Esophagus mucosa (tissue), 1 donor: ENCODE measurements around the gene ITPR1. TPM values are rescaled to one million over a fixed set of nuclear protein-coding genes. Genes with fewer than 3 reads are reported as not detected.

Experiments
- ATAC-seq: fragments of 200-7000 bp; cut with Tn5 transposase; one replicate; pipeline ENCODE4 v1.9.1; 2020
- total RNA-seq: library from RNA; stranded (reverse); gene quantifications from one replicate; pipeline ENCODE4 v1.2.4, GENCODE V29; 2023
- donor health status: DM: yes; HTN: yes; CAD: no.

The ITPR1 gene
- total RNA-seq, 1 donor from 2014 or later, result 12.7 TPM

DNA sequence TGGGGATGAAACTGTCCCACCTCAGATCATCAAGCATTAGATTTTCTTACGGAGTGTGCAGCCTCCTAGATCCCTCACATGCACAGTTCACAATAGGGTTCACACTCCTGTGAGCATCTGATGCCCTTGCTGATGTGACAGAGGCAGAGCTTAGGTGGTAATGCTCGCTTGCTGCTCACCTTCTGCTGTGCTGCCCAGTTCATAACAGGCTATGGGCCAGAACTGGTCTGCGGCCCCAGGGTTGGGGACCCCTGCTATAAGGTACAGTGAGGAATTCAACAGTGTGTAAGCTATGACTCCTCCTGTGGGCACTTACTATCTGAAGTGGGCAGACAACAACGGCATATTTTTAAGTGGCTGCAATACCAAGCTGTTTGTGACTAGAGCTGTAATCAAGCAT is 298.2 kb downstream of the ITPR1 start:
- no peak for ATAC-seq

- no peak for ATAC-seq
These were observed 300.2 kb downstream of the ITPR1 start for GRCh38 chr3:4793311-4793710.

DNA sequence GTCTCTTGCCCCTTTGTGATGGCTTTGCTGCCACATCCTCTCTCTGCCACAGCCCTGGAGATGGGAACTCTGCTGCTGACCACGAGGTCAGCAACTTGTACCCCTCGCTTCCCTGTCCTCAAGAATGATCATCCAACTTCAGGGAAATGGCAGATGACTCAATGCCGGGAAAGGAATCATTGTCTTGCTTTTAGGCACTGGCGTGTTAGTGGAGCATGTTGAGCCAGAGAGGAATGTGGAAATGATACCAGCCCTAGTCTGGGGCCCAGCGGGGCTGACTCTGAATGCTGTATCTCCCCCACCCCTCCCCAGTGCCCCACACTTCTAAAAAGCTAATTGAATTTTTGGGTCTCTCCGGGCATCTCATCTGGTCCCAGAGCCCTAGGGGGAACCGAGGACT is 301.2 kb downstream of the ITPR1 start:
- ATAC-seq, result no peak

DNA sequence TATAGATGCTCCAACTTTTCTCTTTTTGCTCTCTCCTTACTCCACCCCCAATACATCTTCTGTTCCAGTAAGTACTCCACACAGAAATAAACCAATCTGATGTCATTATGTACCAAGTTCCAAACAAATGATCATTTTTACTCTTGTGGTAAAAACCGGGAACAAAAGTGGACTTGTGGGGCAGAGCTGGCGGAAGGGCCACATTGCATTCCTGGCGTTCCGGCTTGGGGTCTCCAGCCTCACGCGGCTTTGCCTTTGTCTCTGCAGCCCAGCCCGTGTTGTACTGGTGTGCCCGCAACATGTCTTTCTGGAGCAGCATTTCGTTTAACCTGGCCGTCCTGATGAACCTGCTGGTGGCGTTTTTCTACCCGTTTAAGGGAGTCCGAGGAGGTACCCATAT is 301.6 kb downstream of the ITPR1 start:
- ATAC-seq, result no peak

DNA sequence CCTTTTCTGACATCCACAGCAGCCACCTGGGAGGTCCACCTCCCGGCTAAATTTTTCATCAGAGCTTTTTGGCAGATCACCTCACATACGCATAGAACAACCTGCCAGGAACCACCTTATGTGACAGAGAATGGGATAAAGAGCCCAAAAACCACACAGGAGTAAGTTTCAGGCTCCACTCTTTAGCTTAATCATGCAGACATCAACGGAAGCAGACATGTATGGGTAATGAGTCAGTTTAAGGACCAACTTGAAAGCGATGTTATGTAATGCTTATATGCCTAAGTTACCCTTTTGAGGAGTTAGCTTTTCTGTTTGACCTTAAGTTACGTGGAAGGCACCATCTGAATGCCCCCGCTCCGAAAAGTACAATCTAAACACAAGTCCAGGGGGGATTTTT is 302.8 kb downstream of the ITPR1 start:
- peak; percentile 56 for ATAC-seq

DNA sequence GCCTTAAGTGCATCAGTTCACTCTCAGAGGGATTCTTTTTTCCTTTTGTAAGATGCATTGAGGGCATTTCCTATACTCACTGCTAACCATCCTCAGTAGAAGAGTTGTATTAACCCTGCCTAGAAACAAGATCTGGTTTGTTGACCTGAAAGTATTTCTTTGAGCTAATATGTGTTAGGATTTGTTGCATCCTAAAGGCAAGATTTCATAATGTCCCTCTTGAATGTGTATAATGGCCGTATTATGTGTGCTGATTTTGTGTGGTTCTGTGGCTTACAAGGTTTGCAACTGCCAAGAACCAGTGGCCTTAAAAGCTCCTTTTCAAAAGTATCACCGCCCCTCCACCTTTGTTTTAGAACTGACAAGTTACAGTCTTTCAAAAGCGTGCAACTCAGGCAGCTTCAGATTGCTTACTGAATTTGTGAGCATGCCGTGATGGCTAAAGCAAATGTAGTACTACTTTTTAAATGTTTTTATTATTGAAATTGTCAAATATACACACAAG is 304.1 kb downstream of the ITPR1 start:
- ATAC-seq, result no peak

GRCh38 chr3:4799266-4800256 is 306.4 kb downstream of the ITPR1 start:
- no peak for ATAC-seq

GRCh38 chr3:4800595-4800994 is 307.4 kb downstream of the ITPR1 start:
- ATAC-seq, result no peak

- no peak for ATAC-seq
These were observed 308.7 kb downstream of the ITPR1 start for GRCh38 chr3:4801892-4802291.

GRCh38 chr3:4802903-4803302 is 309.8 kb downstream of the ITPR1 start:
- no peak for ATAC-seq

GRCh38 chr3:4804161-4805058 is 311.3 kb downstream of the ITPR1 start:
- ATAC-seq, result peak; percentile 64

DNA sequence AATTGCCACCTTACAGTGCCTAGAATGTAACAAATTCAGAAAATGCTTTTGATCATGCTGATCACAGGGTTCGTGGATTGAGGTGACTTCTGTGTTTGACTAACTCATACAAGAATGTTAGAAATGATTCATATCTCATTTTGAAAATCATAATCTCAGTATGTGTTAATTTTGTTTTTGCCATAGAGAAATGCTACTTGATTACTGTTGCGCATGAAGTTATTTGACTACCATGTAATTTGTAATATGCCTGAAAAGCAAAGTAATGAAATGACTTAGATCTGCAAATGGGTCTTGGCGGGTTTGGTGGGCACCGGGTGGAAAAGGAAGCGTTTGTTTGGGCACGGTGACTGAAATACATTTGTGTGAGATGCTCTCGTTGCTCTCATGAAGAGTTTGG is 312.5 kb downstream of the ITPR1 start:
- no peak for ATAC-seq

GRCh38 chr3:4806535-4807108 is 313.5 kb downstream of the ITPR1 start:
- no peak for ATAC-seq

DNA sequence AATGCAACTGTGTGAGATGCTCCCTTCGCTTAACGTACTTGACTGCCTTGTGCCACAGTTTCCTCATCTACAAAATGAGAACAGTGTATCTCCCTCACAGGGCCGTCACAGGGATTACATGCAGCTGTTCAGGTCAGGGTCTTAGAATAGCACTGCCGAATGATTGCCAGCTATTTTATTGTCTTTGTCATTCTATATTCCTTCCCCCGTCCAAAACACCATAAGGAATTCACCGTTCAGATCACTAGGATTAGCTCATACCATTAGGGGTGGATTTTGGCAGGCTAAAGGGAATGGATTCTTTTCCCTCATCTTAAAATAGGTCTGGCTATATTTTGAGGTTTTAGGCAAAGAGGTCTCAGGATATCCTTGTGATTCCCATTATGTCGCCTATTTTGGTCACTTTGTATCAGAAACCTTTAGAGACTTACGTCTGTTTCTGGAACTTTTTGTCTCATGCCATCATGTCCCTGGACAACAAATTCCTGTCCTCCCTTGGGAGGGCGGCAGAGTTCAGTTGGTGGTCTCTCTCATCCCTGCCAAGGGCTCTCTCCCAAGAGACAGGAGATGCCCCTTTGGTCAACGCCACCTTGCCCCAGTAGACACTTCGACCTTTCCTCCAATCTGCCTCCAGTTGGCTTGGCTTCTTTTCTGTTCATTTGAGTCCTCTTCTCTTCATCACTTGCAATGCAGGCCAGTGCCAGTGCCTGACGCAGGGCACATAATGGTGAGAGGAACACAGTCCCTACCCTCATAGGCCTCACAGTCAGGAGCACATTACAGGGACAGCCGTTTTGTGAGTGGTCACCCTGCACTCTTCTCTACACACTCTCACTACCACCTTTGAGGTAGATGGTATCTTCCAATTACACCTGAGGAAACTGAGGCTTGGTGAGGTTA is 314.5 kb downstream of the ITPR1 start:
- ATAC-seq, result no peak

DNA sequence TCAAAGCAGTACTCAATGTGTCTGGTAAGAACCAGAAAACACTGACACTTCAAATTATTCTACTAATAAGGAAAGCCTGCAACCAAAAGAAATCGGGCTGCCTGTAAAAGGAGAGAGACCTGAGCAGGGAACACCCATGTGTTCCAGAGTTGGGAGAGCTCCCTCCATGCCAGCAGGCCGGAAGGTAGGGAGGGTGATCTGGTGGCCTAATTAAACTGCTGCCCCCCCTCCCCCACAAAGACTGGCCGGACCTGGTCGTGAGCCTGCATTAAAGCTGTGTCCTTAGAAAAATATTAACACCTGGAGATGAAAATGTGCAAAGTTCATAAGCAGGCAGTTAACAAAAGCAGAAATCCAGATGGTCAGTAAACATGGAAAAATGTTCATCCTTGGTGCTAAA is 315.5 kb downstream of the ITPR1 start:
- ATAC-seq, result no peak

GRCh38 chr3:4809922-4810321 is 316.8 kb downstream of the ITPR1 start:
- ATAC-seq, result peak; percentile 66

GRCh38 chr3:4812591-4812990 is 319.4 kb downstream of the ITPR1 start:
- no peak for ATAC-seq

DNA sequence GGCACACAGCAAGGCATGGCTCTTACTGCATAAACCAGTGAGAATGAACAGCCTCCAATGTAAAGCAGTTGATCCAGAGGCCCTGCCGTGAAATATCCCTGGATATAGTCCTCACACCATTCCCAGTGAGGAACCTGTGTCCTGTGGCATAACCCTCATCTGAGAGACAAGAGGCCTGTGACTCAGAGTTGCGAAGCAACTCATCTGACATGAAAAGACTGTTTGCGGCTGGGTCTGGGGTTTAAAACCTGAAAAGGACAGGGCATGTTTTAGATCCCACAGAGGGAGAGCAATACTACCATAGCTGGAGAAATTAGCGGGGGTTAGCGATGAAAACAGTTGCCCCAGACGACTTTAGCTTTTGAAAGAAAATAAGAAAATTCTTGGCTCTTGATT is 320.8 kb downstream of the ITPR1 start:
- no peak for ATAC-seq

GRCh38 chr3:4814305-4814903 is 321.3 kb downstream of the ITPR1 start:
- peak; percentile 77 for ATAC-seq

DNA sequence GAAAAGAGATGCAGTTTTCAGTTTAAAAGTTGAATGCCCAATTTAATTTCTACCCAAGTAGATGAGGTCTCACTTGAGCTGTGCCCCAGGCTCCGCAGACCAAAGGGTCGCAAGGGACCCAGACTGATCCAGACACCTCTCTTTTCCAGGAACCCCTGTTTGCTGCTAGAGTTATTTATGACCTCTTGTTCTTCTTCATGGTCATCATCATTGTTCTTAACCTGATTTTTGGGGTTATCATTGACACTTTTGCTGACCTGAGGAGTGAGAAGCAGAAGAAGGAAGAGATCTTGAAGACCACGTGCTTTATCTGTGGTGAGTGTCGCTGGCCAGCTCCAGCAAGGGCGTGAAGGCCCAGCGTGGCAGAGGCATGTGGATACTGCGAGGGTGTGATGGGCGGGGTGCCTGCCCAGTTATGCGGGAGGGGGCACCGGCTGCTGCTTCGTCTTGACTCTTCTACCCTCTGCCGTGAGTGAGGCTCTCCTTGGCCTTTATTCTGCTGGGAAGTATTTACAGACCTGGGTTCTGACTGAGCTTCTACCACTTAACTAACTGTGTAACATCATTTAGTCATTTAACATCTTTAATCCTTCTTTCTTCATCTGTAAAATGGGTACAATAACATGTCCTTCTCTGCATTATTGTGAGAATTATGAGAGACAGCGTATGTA is 321.9 kb downstream of the ITPR1 start:
- ATAC-seq, result no peak

GRCh38 chr3:4816306-4816705 is 323.2 kb downstream of the ITPR1 start:
- no peak for ATAC-seq
